Nephron progenitor cell (in vitro differentiated cells): Measurements from ENCODE around the gene TPCN2.

ENCODE experiments used
- DNase-seq: peaks from one replicate; pipeline ENCODE4 v3.0.0; 2021
- H3K27ac Mint-ChIP-seq: 2 replicates; pipeline ENCODE4 v1.8.0; 2021; ENCODE audit warnings: mild to moderate bottlenecking, moderate library complexity, mixed read lengths
- H3K27me3 Mint-ChIP-seq: 2 replicates; pipeline ENCODE4 v1.8.0; 2021; ENCODE audit warnings: mild to moderate bottlenecking, low read depth, mixed read lengths; ENCODE audit not compliant: poor library complexity
- H3K36me3 Mint-ChIP-seq: 2 replicates; pipeline ENCODE4 v1.8.0; 2021; ENCODE audit warnings: low read depth, mixed read lengths
- H3K4me1 Mint-ChIP-seq: 2 replicates; pipeline ENCODE4 v1.8.0; 2021; ENCODE audit warnings: mixed read lengths
- H3K4me3 Mint-ChIP-seq: 2 replicates; pipeline ENCODE4 v1.8.0; 2021; ENCODE audit warnings: mild to moderate bottlenecking, moderate library complexity, mixed read lengths
- H3K9me3 Mint-ChIP-seq: 2 replicates; pipeline ENCODE4 v1.8.0; 2021; ENCODE audit warnings: mild to moderate bottlenecking, moderate library complexity, mixed read lengths
- TF ChIP-seq, protein P1 (sequence below): fragments of 200-600 bp; sonication (generic); IDR thresholded peaks from 2 replicates; pipeline ENCODE4 v1.5.0; 2021; ENCODE audit warnings: antibody characterized with exemption

TPCN2 gene

DNA sequence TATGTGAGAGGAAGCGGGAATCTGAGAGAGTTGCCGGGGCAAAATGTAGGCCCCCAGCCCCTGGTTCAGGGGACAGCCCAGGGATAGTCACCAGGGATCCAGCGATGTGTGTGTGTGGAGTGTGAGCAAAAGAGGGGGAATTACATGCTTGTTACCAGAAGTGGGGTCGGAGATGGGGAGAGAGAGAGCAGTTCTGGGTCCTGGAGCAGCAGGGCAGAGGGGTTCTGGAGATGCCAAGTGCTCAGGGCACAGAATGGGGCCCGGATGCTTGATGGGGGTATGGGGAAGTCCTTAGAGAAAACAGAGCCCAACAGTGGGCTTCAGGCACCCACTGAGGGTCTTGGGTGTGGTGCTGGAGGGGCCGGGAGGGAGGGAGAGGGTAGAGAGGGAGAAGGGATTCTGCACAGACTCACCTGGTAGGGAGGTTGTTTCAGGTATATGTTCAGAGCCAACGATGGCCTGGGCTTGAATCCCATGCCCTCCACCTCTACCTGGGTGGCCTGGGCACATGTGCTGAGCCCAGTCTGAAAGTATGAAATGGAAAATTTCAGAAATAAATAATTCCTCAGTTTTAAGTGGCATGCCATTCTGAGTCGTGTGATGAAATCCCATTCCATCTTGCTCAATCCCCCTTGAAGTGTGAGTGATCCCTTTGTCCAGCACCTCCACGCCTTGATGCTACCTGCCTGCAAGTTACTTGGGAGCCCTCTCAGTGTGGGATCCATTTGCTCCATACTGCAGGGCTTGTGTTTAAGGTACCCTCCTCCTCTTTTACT is 119.4 kb downstream of the TPCN2 start:
- no peak overlapping the region for H3K27ac Mint-ChIP-seq
- peaks cover 32% of the 10 kb centered on the region for H3K9me3 Mint-ChIP-seq
- peaks cover 9% of the 10 kb centered on the region for H3K36me3 Mint-ChIP-seq
- TF ChIP-seq, protein P1, sequence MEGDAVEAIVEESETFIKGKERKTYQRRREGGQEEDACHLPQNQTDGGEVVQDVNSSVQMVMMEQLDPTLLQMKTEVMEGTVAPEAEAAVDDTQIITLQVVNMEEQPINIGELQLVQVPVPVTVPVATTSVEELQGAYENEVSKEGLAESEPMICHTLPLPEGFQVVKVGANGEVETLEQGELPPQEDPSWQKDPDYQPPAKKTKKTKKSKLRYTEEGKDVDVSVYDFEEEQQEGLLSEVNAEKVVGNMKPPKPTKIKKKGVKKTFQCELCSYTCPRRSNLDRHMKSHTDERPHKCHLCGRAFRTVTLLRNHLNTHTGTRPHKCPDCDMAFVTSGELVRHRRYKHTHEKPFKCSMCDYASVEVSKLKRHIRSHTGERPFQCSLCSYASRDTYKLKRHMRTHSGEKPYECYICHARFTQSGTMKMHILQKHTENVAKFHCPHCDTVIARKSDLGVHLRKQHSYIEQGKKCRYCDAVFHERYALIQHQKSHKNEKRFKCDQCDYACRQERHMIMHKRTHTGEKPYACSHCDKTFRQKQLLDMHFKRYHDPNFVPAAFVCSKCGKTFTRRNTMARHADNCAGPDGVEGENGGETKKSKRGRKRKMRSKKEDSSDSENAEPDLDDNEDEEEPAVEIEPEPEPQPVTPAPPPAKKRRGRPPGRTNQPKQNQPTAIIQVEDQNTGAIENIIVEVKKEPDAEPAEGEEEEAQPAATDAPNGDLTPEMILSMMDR = no peak
- DNase-seq = no peak
- H3K4me3 Mint-ChIP-seq = no peak overlapping the region
- peaks cover 15% of the 10 kb centered on the region for H3K4me1 Mint-ChIP-seq
- H3K27me3 Mint-ChIP-seq = peaks cover 22% of the 10 kb centered on the region

- Mint-ChIP-seq H3K4me1 (peaks cover 15% of the 10 kb centered on the region), H3K27me3 (peaks cover 22% of the 10 kb centered on the region), H3K4me3 (no peak overlapping the region), H3K36me3 (no peaks in the 10 kb centered on the region), H3K9me3 (peaks cover 28% of the 10 kb centered on the region), H3K27ac (no peak overlapping the region)
- TF ChIP-seq, protein P1 = no peak
- no peak for DNase-seq
Observed at GRCh38 chr11:69169479-69169878, 120.7 kb downstream of the TPCN2 start.

- TF ChIP-seq, protein P1 = no peak
- Mint-ChIP-seq H3K36me3 (no peaks in the 10 kb centered on the region), H3K4me3 (no peak overlapping the region), H3K27me3 (peaks cover 22% of the 10 kb centered on the region), H3K27ac (no peak overlapping the region), H3K4me1 (peaks cover 15% of the 10 kb centered on the region), H3K9me3 (peaks cover 29% of the 10 kb centered on the region)
- DNase-seq = no peak
Observed at GRCh38 chr11:69170704-69171103, 122.0 kb downstream of the TPCN2 start.

DNA sequence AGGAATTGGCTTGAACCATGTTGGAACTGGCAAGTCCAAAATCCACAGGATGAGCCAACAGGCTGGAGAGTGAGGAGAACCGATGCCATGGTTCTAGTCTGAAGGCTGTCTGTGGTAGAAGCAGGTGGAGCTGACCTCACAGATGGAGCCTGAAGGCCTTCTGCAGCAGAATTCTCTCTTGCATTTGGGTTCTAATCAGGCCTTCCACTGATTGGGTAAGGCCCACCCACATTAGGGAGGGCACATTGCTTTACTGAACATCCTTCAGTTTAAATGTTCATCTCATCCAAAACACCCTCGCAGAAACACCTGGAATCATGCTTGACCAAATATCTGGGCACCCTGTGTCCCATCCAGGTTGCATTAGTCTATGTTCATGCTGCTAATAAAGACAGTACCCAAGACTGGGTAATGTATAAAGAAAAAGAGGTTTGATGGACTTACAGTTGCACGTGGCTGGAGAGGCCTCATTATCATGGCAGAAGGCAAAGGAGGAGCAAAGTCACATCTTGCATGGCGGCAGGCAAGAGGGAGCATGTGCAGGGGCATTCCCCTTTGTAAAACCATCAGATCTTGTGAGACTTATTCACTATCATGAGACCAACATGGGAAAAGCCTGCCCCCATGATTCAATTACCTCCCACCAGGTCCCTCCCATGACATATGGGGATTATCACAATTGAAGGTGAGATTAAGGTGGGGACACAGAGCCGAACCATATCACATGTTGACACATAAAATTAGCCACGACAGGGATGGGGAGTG is 122.9 kb downstream of the TPCN2 start:
- H3K4me1 Mint-ChIP-seq = peaks cover 15% of the 10 kb centered on the region
- peaks cover 21% of the 10 kb centered on the region for H3K27me3 Mint-ChIP-seq
- H3K36me3 Mint-ChIP-seq = no peaks in the 10 kb centered on the region
- H3K9me3 Mint-ChIP-seq = peaks cover 38% of the 10 kb centered on the region
- no peak overlapping the region for H3K4me3 Mint-ChIP-seq
- no peak overlapping the region for H3K27ac Mint-ChIP-seq
- TF ChIP-seq, protein P1 = no peak
- no peak for DNase-seq

- Mint-ChIP-seq H3K4me1 (peaks cover 11% of the 10 kb centered on the region), H3K36me3 (no peaks in the 10 kb centered on the region), H3K9me3 (peaks cover 47% of the 10 kb centered on the region), H3K27ac (no peak overlapping the region), H3K4me3 (no peak overlapping the region), H3K27me3 (peaks cover 17% of the 10 kb centered on the region)
- DNase-seq = no peak
- TF ChIP-seq, protein P1 = no peak
Observed at GRCh38 chr11:69172674-69173073, 123.9 kb downstream of the TPCN2 start.
